Fibroblast of skin of back (primary cell): Measurements from ENCODE around the gene BRSK2.
"Not testable (repeated sequence)": the region's sequence is repeated elsewhere in the genome, so short reads cannot be mapped to it uniquely, and the experiment has no call there.

Experiments used
- DNase-seq: peaks from one replicate; pipeline ENCODE4 v3.0.0-alpha.2; 2013

The BRSK2 gene

GRCh38 chr11:1354125-1354938 lies 35.4 kb upstream of the BRSK2 start:
- DNase-seq = no peak

GRCh38 chr11:1356007-1356435 lies 33.7 kb upstream of the BRSK2 start:
- DNase-seq = no peak

GRCh38 chr11:1356478-1356960 lies 33.2 kb upstream of the BRSK2 start:
- no peak for DNase-seq

- no peak for DNase-seq
These were observed 31.4 kb upstream of the BRSK2 start for GRCh38 chr11:1358286-1358685.

- DNase-seq = not testable (repeated sequence)
These were observed 30.8 kb upstream of the BRSK2 start for GRCh38 chr11:1358931-1359330.

GRCh38 chr11:1359556-1359955 lies 30.2 kb upstream of the BRSK2 start:
- DNase-seq = no peak

- DNase-seq = no peak
These were observed 29.4 kb upstream of the BRSK2 start for GRCh38 chr11:1360181-1360834.

GRCh38 chr11:1360835-1361357 lies 28.8 kb upstream of the BRSK2 start:
- no peak for DNase-seq

GRCh38 chr11:1361882-1362281 lies 27.9 kb upstream of the BRSK2 start:
- DNase-seq = no peak

- DNase-seq = no peak
These were observed 22.0 kb upstream of the BRSK2 start for GRCh38 chr11:1367721-1368120.

- DNase-seq = no peak
These were observed 21.5 kb upstream of the BRSK2 start for GRCh38 chr11:1368216-1368615.

- no peak for DNase-seq
These were observed 20.8 kb upstream of the BRSK2 start for GRCh38 chr11:1368966-1369365.

GRCh38 chr11:1369371-1370005 lies 20.2 kb upstream of the BRSK2 start:
- no peak for DNase-seq

- DNase-seq = no peak
These were observed 19.3 kb upstream of the BRSK2 start for GRCh38 chr11:1370186-1371025.

GRCh38 chr11:1371026-1371325 lies 18.8 kb upstream of the BRSK2 start:
- DNase-seq = no peak

GRCh38 chr11:1371377-1371776 lies 18.4 kb upstream of the BRSK2 start:
- no peak for DNase-seq

GRCh38 chr11:1371836-1372465 lies 17.8 kb upstream of the BRSK2 start:
- DNase-seq = no peak

GRCh38 chr11:1372660-1373059 lies 17.1 kb upstream of the BRSK2 start:
- no peak for DNase-seq

- peak; percentile 52 for DNase-seq
These were observed 16.1 kb upstream of the BRSK2 start for GRCh38 chr11:1373536-1374214.

- no peak for DNase-seq
These were observed 14.4 kb upstream of the BRSK2 start for GRCh38 chr11:1375161-1375954.

- DNase-seq = no peak
These were observed 13.8 kb upstream of the BRSK2 start for GRCh38 chr11:1375955-1376258.
